DMS114 treated with DMSO at 0.1 percent for 48 hours (cell line): ENCODE data around the gene DIS3L2.

Source experiments
- DNase-seq: peaks from one replicate; lab custom pipeline; 2025; ENCODE audit not compliant: unreplicated experiment; lab: John Stamatoyannopoulos, UW

DIS3L2 gene

DNA sequence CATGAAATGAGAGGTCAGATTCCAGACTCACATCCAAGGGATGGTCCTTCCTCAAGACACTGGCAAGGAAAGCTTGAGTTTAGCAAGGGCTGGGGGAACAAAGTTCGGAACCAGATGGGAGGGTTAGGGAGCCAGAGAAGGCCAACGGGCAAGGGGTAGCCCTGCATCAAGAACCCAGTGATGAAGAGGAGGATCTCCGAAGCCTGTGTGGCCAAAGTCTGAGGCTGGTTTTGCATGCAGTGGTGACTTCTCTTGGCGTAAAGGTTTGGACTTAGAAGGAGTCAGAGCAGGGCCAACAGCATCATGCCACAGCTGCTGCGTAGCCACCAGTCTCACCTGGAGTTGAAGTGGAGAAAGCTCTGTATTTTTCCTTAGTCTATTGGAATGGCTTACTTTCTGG, 293.5 kb downstream of the DIS3L2 start:
- no peak for DNase-seq

DNA sequence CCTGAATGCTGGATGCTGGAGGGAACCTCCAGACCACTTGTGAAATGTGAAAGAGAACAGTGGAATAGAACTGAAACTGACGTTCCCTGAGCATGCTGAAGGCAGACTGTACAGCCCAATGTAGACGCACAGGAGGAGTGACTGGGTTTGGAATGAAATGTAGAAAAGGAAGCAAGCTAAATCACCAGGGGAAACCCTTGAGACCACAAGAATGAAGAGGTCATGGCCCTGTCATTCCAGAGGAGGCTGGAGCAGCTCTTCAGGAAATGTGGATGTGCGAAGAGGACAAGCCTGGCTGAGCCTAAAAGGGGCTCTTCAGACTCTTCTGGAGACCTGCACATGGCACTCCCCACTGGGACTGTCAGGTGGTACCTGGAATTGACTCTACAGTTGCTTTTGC, 298.6 kb downstream of the DIS3L2 start:
- no peak for DNase-seq

DNA sequence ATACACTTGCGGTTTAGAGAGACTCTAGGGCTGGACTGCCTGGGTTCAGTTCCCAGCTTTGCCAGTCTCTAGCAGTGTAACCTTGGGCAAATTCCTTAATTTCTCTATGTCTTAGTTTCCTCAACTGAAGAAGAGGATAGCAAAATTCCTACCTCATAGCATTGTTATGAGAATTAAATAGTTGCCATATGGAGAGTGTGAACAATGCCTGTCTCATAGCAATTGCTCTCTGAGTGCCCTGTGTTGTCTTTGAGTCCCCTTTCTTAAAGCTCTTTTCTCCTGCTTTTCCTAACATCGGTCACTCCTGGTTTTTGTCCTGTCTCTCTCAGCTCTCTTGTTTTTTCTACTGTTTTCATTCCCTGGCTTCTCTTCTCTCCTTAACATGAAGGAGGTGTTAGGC, 300.3 kb downstream of the DIS3L2 start:
- no peak for DNase-seq

DNA sequence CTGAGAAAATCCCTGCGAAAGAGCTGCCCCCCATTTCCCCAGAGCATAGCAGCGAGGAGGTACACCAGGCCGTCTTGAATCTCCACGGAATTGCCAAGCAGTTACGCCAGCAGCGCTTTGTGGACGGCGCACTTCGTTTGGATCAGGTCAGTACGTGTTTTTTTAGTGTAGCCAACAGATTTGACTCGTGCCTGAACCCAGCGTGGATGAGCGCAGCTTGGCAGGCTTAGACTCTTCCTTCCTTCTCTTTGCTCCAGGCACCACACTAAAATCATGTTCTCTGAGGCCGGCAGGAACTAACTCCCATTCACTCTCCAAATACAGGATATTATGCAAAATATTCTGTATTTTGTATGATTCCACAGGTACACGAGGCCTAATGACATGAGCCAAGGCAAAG, 301.8 kb downstream of the DIS3L2 start:
- DNase-seq, result no peak

DNA sequence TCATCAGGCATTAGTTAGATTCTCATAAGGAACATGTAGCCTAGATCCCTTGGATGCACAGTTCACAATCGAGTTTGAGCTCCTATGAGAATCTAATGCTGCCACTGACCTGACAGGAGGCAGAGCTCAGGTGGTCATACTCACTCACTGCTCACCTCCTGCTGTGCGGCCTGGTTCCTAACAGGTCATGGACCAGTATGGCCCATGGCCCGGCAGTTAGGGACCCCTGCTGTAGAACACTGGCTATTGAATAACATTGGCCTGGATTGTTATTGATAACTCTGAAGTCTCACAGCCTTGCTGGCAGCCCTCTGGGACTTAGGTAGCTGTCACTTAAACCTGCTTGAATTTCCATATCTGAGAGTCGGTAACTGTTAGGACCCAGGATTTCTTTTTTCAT, 302.6 kb downstream of the DIS3L2 start:
- DNase-seq, result no peak

DNA sequence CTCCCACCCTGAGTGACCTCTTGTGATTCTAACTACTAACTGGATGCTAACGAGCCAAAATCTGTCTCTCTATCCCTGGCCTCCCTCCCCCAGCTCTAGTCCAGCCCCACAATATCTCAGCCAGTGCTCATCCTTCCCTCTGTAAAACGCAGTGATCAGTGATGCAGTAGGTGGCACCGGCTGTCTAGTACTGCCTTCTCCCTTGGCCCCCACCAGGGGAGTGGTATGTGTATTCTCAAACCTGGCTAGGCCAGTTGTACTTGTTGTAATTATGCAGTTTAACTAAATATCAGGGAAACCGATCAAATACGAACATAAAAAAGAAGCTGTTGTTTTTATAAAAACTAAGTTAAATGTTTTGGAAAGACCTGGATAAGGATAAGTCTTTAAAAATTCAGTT, 303.8 kb downstream of the DIS3L2 start:
- DNase-seq, result no peak

DNA sequence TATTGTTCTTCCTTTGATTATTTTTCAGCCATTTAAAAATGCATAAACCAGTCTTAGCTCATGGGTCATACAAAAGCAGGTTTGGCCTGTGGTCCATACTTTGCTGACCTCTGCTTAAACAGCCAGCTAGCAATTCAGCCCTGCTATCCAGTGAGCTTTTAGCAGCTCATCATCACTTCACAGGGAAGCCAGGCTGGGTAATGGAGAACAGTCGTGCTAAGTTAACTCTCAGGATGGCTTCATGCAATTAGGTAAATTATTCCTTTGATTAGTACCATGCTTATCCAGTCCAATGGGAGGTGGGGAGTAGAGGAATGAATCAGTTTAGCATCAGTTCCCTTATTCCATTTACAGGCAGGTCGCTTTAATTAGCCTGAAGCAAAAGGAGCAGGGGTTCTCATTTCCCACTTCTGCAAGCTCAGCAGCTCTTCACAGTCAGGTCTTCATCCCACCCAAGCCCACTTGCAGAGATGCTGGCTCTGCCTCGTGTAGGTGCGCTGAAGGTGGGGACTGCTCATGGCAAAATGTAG, 307.2 kb downstream of the DIS3L2 start:
- DNase-seq, result no peak

DNA sequence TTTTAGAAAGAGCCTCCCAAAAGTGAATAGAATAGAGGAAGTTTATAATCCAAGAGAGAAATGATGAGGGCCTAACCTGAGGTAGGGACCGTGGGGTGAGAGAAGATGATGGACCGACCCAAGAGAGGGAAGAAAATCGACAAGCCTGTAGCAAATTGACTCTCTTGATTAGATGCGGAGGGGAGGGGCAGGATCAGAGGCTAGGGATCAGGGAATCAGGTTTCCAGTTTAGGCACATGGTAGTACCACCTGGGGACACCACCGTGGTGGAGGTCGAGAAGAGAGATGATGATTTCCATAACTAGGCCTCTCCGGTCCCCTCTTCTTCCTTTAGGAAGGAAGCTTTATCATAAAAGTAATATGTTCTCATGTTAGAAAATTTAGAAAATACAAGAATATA, 308.4 kb downstream of the DIS3L2 start:
- DNase-seq, result no peak

DNA sequence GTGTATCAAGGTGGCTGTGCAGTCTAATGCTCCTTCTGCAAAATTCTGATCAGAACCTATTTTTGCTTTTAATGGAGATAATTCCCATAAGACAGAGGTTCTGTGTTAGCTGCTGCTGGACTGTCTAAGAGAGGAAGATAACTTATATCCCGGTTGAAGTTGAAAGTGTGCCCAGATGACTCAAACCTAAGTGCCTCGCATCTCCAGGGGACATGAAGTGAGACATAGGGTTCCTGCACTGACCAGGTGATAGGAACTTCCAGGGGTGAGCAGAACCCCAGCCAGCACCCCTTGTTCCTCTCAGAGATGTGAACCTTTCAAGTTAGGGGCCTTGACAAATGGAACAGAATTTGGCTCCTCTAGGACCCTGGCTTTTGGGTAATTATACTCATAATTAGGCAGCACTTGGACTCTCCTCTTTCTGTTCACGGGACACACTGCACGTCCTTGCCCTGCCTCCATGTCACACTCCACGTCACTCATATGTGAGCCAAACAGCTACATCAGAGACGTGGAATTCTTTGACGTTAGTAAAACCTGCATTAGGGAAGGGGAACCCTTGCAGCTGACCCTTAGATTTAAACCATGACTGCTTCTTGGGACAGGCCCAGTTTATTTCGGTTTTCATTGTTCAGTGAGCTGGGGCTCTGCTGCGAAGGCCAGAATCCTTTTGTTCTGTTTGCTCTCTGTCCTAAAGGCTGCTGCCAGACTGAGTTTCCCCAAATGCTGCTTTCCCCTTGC, 312.6 kb downstream of the DIS3L2 start:
- no peak for DNase-seq

DNA sequence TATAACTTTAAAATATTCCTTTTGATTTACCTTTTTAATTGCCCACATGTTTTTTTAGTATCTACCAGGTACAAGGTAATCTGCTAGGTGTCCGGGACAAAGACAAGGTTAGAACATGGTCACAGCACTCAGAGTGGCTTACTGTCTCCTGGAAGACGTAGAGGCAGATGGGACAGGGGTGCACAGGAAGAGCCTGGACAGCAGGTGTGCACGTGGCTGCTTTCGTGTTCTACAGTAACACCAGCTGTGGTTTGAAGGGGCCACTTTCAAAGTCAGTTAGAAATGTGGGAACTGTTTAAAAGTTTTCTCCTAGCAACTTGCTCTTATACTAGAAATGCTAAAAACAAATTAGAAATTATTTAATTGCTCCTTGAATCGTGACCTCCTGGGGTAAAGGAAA, 314.2 kb downstream of the DIS3L2 start:
- no peak for DNase-seq

DNA sequence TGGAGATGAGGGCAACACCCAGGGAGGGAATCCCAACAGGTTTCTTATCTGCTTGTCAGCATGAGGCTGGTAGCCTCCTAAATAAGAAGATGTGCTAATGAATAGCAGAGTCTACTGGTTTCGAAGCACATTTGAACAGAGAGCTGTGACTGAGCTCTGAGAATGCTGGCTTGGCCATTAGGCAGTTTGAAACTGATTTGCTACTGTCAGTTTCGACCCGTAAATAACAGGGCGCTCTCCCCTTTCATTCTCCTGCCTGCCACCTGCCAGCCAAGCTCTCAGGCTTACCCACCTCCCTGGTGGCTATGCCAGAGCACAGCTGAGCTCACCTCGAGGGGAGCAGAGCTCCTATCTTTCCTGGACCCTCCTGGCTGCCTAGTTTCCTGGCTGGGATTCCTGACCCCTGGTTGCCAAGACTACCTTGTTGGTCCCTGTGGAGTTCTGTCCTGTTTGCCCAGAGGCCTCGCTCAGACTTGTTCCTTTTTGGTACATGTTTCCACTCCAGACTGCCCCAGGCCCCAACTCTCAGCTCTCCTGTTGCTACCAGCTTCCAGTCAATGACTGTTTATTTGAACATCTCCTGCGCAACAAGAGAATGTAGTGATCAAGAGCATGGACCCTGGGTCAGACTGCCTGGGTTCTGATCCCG, 314.7 kb downstream of the DIS3L2 start:
- DNase-seq, result no peak

DNA sequence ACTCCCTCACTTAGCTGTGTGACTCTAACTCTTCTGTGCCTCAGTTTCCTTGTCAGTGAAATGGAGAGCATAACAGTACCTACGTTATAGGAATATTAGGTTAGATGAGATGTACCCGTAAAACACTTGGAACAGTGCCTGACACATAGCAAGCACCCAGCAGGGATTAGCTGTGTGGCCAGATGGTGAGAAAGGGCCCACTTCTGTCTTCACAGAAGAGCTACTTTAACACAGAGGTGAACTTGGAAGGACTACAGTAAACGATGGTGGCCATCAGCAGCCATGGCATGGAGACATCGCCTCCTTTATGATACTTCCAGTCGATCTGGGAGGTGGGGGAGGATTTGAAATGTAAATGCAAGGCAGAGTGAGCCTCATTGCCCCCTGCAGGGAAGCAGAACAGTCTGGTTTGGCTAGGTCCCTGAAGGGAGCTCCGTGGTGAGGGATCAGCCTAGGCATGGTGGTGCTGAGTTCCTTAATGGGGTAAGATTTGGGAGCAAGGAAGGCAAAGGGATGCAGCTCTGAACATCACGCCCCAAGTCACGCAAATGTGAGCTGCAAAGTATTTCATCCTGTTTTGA, 315.3 kb downstream of the DIS3L2 start:
- DNase-seq, result no peak

DNA sequence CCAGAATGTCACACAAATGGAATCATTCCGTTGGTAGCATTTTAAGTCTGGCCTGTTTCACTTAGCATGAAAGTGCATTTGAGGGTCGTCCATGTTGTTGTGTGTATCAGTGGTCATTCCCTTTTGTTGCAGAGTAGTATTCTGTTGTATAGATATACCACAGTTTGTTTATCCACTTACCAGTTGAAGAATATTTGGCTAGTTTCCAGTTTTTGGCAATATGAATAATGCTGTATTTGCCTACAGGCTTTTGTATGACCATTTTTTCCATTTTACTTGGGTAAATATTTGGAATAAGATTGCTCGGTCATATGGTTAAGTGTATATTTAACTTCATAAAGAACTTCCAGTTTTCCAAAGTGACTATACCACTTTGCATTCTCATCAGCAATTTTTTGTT, 317.0 kb downstream of the DIS3L2 start:
- DNase-seq, result no peak

DNA sequence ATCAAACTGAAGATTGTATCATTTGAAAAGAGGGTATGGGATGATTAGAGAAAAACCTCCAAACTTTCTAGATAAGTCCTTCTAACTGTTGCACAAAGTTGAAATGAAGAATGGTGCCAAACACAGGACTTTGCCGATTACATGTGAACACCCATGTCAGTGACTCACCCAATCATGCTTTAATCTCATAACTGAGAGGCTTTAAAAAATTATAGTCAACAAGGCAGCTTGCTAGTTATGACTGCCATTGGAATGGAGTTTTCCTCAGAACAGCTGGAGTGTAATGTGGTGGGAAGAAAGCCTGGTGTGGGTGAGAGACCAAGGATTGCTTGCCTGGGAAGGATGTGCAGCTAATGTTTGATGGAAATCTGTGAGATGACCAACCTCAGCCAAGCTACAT, 318.8 kb downstream of the DIS3L2 start:
- no peak for DNase-seq

DNA sequence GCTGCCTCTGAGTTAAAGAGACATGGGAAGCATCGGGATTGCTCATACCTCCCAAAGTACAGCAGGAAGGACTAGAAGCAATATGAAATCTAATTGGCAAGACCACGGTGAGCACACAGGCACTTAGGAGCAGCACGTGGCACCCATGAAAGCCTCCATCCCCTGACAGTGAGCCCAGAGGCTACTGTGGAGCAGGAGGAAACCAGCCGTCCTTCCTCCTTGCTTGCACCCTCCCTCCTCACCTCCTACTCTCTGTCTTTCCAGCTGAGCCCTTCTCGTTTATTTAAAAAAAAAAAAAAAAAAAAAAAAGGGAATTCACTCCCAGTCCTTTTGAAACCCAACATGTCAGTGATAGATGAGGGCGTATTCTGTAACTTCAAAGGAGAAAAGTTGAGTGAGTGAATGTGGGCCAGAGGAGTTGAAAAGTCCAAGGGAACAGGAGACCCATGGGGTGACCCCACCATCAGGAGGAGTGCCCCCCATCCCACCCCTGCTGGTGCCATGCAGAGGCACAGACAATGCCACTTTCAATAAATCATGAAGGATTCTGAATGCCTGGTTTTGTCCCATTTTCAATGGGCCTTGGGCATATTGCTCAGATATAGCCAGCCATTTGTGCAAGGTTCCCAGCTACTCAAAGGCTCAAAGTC, 320.5 kb downstream of the DIS3L2 start:
- no peak for DNase-seq

DNA sequence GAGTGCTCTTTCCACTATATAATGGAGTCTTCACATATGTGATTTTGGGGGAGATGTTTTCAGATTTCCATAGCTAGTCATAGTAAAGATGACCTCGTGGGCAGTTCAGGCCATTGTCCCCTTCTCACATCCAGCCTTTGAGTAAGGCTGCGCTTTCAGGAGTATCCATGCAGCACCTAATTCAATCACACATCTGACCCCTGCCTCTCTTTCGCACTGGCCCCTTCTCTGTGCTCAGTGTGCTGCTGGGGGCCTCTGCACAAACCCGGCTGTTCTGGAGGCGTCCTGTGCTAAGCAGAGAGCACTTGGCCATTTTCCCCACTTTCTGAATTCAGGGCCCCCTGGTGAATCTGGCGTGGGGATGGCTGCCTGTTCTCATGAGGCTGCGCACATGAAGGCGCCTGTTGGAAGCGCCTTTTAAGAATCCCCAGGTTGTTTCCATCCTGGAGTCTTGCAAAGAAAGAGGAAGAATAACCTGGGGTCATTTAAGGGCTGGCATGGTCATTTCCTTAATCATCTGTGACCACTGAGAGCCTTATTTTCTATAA, 321.1 kb downstream of the DIS3L2 start:
- DNase-seq, result no peak

DNA sequence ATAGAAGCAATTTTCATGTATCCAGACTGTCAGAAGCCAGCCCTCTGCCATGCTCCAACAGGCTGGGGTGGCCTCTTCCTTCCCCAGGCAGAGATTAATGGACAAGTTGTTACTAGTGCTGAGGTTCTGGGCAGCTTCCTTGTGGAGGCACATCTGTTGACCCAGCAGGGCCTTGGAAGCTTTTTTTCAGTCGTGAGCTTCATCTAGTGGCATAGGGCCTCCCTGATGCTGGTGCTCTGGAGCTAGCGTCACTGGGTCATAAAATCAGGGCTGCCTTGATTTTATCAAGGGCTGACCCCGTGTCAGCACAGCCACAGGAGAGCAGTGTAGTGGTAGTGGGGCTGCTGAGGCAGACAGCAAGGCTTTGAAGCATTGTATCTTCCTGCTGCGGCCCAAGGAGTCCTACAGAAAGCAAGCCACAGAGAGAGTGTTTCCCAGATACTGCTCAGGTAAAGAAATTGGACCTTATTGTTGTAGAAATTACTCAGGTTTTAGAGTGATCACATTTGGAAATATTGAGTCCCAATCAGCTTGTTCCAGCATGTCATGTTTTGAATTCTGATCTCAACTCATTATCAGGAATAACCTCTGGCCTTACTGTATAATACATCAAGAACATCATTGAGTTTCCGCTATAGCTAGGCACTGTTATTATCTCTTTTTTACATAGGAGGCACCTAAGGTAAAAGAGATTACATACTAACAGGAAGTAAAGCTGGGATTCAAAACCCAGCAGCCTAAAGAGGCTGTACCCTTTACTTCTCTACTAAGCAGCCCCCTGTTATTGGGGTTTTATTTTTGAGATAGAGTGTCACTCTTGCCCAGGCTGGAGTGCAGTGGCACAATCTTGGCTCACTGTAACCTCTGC, 324.7 kb downstream of the DIS3L2 start:
- DNase-seq, result no peak

DNA sequence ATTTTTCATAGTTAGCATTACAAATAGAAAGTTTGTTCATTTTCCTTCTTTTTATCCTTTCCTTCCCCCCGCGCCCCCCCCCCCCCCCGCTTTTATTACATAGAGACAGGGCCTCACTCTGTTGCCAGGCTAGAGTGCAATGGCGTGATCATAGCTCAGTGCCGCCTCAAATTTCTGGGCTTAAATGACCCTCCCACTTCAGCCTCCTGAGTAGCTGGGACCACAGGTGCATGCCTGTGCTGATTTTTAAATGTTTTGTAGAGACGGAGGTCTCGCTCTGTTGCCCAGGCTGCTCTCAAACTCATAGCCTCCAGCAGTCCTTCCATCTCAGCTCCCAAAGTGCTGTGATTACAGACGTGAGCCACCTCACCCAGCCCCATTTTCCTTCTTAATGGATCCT, 325.8 kb downstream of the DIS3L2 start:
- no peak for DNase-seq

DNA sequence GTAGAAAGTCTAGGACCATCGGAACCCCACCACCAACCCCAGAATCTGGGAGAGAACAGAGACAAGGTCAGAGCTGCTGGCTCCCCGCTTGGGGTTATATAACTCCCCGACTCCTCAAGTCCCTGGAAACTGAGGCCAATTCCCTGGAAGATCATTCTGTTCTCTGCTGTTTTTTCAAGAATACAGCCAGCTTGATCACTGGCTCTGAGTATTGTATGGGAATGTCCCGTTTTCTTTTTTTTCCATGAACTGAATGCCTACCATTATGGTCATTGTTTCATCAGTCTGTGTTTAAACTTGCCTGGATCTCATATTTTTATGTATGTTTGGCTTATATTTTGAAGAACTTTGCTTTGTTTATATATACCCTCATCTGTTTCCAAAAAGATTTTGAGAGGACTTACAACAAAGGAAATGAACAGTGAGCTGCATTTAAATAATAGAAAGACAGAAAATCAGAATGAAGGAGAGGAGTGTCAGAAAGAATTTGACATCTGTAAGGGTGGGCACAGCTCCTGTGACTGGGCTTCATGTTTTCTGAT, 327.0 kb downstream of the DIS3L2 start:
- no peak for DNase-seq

DNA sequence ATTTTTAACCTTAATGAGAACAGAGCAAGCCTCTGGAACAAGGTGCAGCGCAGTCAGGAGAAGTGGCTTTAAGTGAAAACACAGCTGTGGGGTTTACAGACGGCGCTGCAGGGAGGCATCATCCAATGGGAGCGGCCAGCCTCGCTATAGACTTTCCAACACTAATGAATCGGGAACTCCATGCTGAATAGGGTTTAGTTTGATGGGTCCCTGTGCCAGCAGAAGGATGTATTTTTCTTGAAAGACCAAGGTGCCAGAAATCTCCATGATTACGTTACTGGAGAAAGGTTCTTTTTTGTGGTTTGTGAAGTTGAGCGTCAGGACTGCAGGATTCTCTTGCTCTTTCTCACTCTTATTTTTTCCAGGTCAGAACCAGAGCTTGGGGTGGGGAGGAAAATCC, 329.2 kb downstream of the DIS3L2 start:
- DNase-seq, result no peak
